ENCODE data around the gene GABRA5. TPM values are rescaled to one million over a fixed set of nuclear protein-coding genes. Genes with fewer than 3 reads are reported as not detected.

Gene GABRA5
- total and polyA plus RNA-seq, 2 donors (not counting 1 experiment from before 2014, with no cell fraction given): not detected

DNA sequence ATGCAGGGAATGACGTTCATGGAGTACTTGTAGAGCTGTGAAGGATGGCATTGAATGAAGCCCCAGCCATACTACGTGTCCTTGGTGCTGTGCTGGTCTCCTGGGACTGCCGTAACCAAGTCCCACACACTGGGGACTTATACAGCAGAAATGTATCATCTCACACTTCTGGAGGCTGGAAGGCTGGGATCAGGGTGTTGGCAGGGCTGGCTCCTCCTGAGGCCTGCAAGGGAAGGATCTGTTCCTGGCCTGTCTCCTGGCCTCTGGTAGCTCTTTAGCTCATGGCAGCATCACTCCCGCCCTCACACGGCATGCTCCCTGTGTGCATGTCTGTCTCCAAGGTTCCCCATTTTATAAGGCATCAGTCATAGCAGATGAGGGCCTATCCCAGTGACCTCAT is 74.6 kb downstream of the GABRA5 start:
- H3K4me1 Mint-ChIP-seq: no peaks in the 10 kb centered on the region
- no peaks in the 10 kb centered on the region for H3K36me3 ChIP-seq (replicated peaks in 1 of 2; ENCODE audit: control extremely low read depth in 1 of 2, control insufficient read depth in 1 of 2, extremely low read depth in 1 of 2, insufficient read depth in 2 of 2, low read length in 1 of 2)
- peaks cover 0 to 18% (median 0%) of the 10 kb centered on the region in 3 donors for H3K9me3 ChIP-seq (ENCODE audit: control extremely low read depth in 1 of 3, control insufficient read depth in 2 of 3, insufficient read depth in 1 of 3, low read length in 2 of 3)
- no peak overlapping the region for H3K27ac ChIP-seq (ENCODE audit: low read length in 2 of 2)
- H2AFZ ChIP-seq (ENCODE audit: insufficient read depth, low read depth, low read length, poor library complexity, severe bottlenecking): no peak overlapping the region
- no peak overlapping the region for H3K27ac Mint-ChIP-seq
- TF ChIP-seq EZH2 (IDR thresholded peaks at IDR 0.05; ENCODE audit: borderline replicate concordance, insufficient read depth, low read depth, low read length, poor library complexity, severe bottlenecking) (no peak), CTCF (IDR thresholded peaks at IDR 0.05) (no peak)
- H3K79me2 ChIP-seq (ENCODE audit: control insufficient read depth, insufficient read depth, low read length): no peaks in the 10 kb centered on the region
- no peaks in the 10 kb centered on the region for H4K20me1 ChIP-seq (ENCODE audit: control insufficient read depth, insufficient read depth, low read length, poor library complexity, severe bottlenecking)
- no peak for DNase-seq
- no peaks in the 10 kb centered on the region for H3K27me3 ChIP-seq (replicated peaks in 1 of 4; ENCODE audit: control extremely low read depth in 1 of 4, control insufficient read depth in 3 of 4, insufficient read depth in 4 of 4, low read length in 3 of 4)
- no peak overlapping the region for H3K9ac ChIP-seq (ENCODE audit: low read length)
- no peaks in the 10 kb centered on the region for H3K27me3 Mint-ChIP-seq
- no peak overlapping the region for H3K4me3 ChIP-seq (ENCODE audit: control extremely low read depth in 1 of 5, extremely low read depth in 1 of 5, insufficient read depth in 1 of 5, low read depth in 2 of 5, low read length in 4 of 5)
- H3K4me1 ChIP-seq (ENCODE audit: control insufficient read depth in 2 of 2, insufficient read depth in 2 of 2, low read length in 2 of 2): no peaks in the 10 kb centered on the region
- CTCF ChIA-PET: no interaction called here
- whole genome bisulfite sequencing (ENCODE audit: insufficient coverage): 93% methylated on average over 5 of the region's 5 CpGs
- H3K9me3 Mint-ChIP-seq (ENCODE audit: insufficient read depth): no peaks in the 10 kb centered on the region
- H3K4me2 ChIP-seq (replicated peaks; ENCODE audit: low read depth, low read length, poor library complexity, severe bottlenecking): no peak overlapping the region
- POLR2A ChIA-PET: no interaction called here
- no peak for ATAC-seq (ENCODE audit: low read depth)
- H3K4me3 Mint-ChIP-seq: no peak overlapping the region
- intact Hi-C loops (cut with micrococcal nuclease): no loop called here

- no peak for ATAC-seq (ENCODE audit: low read depth)
- H4K20me1 ChIP-seq (ENCODE audit: control insufficient read depth, insufficient read depth, low read length, poor library complexity, severe bottlenecking): no peaks in the 10 kb centered on the region
- no peak overlapping the region for H3K4me3 Mint-ChIP-seq
These were observed 77.0 kb downstream of the GABRA5 start for GRCh38 chr15:26943866-26944265.

More at GRCh38 chr15:26943866-26944265, 77.0 kb downstream of the GABRA5 start:
- Histone ChIP-seq H3K9me3 (ENCODE audit: control extremely low read depth in 1 of 3, control insufficient read depth in 2 of 3, insufficient read depth in 1 of 3, low read length in 2 of 3) (peaks cover 0 to 11% (median 0%) of the 10 kb centered on the region in 3 donors), H3K4me3 (ENCODE audit: control extremely low read depth in 1 of 5, extremely low read depth in 1 of 5, insufficient read depth in 1 of 5, low read depth in 2 of 5, low read length in 4 of 5) (no peak overlapping the region), H3K9ac (ENCODE audit: low read length) (no peak overlapping the region), H3K4me2 (replicated peaks; ENCODE audit: low read depth, low read length, poor library complexity, severe bottlenecking) (no peak overlapping the region), H3K79me2 (ENCODE audit: control insufficient read depth, insufficient read depth, low read length) (no peaks in the 10 kb centered on the region), H3K4me1 (ENCODE audit: control insufficient read depth in 2 of 2, insufficient read depth in 2 of 2, low read length in 2 of 2) (no peaks in the 10 kb centered on the region), H3K27me3 (replicated peaks in 1 of 4; ENCODE audit: control extremely low read depth in 1 of 4, control insufficient read depth in 3 of 4, insufficient read depth in 4 of 4, low read length in 3 of 4) (no peaks in the 10 kb centered on the region), H2AFZ (ENCODE audit: insufficient read depth, low read depth, low read length, poor library complexity, severe bottlenecking) (no peak overlapping the region), H3K27ac (ENCODE audit: low read length in 2 of 2) (no peak overlapping the region), H3K36me3 (replicated peaks in 1 of 2; ENCODE audit: control extremely low read depth in 1 of 2, control insufficient read depth in 1 of 2, extremely low read depth in 1 of 2, insufficient read depth in 2 of 2, low read length in 1 of 2) (no peaks in the 10 kb centered on the region)
- TF ChIP-seq CTCF (IDR thresholded peaks at IDR 0.05) (no peak), EZH2 (IDR thresholded peaks at IDR 0.05; ENCODE audit: borderline replicate concordance, insufficient read depth, low read depth, low read length, poor library complexity, severe bottlenecking) (no peak)
- H3K27me3 Mint-ChIP-seq: no peaks in the 10 kb centered on the region
- intact Hi-C loops (cut with micrococcal nuclease): no loop called here
- no peak overlapping the region for H3K27ac Mint-ChIP-seq
- WGBS (ENCODE audit: insufficient coverage): 80% methylated on average over 4 of the region's 8 CpGs
- H3K4me1 Mint-ChIP-seq: no peaks in the 10 kb centered on the region
- CTCF ChIA-PET: no interaction called here
- peaks cover 1% of the 10 kb centered on the region for H3K9me3 Mint-ChIP-seq (ENCODE audit: insufficient read depth)
- POLR2A ChIA-PET: no interaction called here
- no peak for DNase-seq

Measured in B cell (primary cell).